ENCODE results near the gene MYL5.

- TF ChIP-seq, protein P1, sequence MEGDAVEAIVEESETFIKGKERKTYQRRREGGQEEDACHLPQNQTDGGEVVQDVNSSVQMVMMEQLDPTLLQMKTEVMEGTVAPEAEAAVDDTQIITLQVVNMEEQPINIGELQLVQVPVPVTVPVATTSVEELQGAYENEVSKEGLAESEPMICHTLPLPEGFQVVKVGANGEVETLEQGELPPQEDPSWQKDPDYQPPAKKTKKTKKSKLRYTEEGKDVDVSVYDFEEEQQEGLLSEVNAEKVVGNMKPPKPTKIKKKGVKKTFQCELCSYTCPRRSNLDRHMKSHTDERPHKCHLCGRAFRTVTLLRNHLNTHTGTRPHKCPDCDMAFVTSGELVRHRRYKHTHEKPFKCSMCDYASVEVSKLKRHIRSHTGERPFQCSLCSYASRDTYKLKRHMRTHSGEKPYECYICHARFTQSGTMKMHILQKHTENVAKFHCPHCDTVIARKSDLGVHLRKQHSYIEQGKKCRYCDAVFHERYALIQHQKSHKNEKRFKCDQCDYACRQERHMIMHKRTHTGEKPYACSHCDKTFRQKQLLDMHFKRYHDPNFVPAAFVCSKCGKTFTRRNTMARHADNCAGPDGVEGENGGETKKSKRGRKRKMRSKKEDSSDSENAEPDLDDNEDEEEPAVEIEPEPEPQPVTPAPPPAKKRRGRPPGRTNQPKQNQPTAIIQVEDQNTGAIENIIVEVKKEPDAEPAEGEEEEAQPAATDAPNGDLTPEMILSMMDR (IDR thresholded peaks at IDR 0.05; ENCODE audit: insufficient read depth, low read length): no peak
- no peak for TF ChIP-seq SPI1 (IDR thresholded peaks at IDR 0.05; ENCODE audit: borderline replicate concordance, low read depth)
Measured at GRCh38 chr4:663438-664428, 10.6 kb upstream of the MYL5 start.

All from HL-60 (cell line).